Measurements from ENCODE around the gene C1orf35.

GRCh38 chr1:228060458-228061190, 42.5 kb downstream of the C1orf35 start:
- TF ChIP-seq CTCF (conservative IDR thresholded peaks at IDR 0.05; ENCODE audit: low read depth, low read length) (no peak), POLR2A (IDR thresholded peaks at IDR 0.05; ENCODE audit: low read depth, low read length) (no peak), NFE2L2 (IDR thresholded peaks at IDR 0.05; ENCODE audit: low read depth, low read length) (no peak), RAD21 (IDR thresholded peaks at IDR 0.05; ENCODE audit: low read length) (no peak), RFX5 (IDR thresholded peaks at IDR 0.05; ENCODE audit: low read depth, low read length) (no peak), SMC3 (IDR thresholded peaks at IDR 0.05; ENCODE audit: low read depth, low read length) (no peak), MXI1 (IDR thresholded peaks at IDR 0.05; ENCODE audit: borderline replicate concordance, low read depth, low read length) (no peak), CEBPB (IDR thresholded peaks at IDR 0.05; ENCODE audit: low read depth, low read length) (no peak), ELK1 (IDR thresholded peaks at IDR 0.05; ENCODE audit: borderline replicate concordance, low read depth, low read length) (no peak), RCOR1 (IDR thresholded peaks at IDR 0.05; ENCODE audit: insufficient replicate concordance, low read length) (no peak)

Measured in IMR-90 (cell line).